Measurements from ENCODE around the gene HDLBP.
A peak's percentile ranks its signal among the peaks of the same experiment; 100 is the strongest.

The HDLBP gene

DNA sequence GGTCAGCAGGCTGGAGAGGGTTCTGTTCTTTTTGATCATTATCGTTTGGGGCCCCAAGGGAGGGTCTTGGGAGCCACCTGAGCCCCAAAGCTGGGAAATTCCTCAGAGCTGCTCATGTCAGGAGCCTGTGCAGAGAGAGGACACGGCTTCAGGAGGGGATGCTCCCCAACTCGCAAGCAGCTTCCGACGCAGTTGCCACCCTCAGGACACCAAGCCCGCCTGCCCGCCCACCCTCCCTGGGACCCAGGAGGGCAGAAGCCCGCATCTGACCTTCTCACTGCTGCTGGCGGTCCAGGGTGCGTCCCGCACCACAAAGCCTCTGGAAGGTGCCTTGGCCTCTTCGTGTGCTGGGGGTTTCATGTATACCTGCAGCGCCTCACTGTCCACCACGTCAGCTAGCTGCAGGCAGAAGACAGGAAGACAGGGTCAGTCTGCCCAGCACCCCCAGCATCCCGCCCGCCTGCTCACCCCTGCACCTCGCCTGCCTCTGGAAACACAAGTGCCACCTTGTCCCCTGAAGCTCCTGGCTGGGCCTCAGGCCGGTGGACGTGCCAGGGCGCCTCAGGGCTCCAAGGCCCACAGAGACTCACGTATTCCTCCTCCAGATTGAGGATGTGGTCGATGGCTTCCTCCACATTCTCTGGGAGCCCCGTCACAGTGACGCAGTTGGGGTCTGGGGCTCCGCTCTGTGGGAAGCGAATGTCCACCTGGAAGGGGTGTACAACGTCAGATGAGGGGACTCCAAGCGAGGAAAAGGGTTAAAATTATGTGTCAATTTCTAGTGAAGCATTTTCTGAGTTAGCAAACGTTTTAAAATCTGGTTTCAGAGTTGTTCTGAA is 85.7 kb downstream of the HDLBP start:
- no peak for DNase-seq

DNA sequence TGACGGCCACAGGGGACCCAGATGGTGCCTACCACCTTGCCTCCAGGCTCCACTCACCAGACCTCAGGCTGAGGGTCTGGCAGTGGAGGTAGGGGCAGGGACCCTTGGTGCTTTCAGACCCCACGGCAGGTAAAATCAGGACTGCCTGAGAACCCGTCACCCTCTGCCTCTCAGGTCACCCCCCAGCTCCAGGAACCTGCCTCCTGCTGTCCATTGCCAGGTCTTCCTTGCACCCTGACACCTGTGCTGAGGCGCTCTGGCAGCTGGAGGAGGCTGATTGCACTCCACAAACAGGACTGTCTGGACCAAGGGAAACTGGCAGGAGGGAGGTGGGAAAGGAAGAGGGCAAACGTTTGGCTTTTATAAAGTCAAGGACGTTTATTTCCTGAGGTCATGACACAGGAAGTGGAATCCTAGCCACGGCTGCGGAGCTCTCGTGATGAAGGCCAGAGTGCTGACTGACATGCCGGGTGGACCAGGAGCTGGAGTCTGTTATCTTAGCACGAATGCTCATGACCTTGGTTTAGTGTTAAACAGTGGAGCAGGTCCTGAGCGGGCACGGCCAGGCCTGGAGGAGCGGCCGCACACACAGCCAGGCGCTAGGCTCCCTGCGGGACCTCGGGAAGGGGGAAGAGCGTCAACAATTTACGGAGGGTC is 86.5 kb downstream of the HDLBP start:
- DNase-seq, result no peak

DNA sequence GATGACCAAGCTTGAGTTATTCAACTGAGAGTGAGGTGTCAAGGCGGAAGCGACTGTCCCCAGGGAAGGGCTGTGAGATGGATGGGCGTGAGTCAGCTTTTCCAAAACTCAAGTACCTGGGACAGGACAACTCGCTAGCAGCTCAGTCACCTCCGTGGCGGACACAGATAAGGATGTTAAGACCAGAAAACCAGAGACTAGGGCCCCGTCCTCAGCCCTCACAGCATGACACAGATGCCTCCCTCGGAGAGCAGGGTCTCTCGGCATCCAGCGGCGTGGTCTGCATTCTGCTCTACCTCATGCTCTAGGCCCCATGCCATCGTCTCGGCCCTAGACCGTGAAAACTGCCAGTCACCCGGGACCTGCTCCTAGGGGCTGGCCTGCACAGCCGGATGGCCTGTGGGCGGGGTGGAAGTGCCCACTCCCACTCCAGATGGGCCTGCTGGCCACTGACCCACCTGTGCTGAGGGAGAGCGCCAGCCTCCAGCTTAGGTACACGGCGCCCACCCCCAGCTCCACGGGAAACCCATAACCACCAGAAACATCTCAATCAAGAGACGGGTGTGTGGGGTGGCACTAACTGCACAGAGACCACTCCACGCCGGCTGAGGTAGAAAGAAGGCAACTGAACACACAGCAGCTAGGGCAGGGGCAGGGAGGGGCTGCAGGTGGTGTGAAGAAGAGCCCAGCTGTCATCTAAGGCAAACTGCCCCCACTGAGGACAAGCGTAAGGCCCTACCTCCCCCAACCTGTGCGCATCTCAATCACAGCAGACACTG is 87.2 kb downstream of the HDLBP start:
- DNase-seq, result no peak

DNA sequence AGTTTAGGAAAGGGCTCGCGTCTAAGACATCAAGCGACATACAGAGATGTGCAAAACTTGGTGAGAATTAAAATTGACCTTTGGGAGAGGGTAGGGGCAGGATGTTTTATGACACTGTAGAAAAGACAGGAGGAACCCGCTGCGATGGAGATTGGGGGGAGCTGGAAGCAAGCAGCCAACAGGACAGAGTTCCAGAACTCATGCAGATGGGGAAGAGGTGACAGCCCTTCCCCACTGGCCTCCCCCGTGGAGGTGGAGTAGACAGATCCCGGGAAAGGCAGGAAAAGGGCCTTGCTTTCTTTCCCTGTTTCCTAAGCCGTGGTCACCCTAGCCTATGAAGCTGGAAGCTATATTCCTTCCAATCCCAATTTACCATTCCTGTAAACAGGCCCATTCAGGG is 87.9 kb downstream of the HDLBP start:
- DNase-seq, result no peak

DNA sequence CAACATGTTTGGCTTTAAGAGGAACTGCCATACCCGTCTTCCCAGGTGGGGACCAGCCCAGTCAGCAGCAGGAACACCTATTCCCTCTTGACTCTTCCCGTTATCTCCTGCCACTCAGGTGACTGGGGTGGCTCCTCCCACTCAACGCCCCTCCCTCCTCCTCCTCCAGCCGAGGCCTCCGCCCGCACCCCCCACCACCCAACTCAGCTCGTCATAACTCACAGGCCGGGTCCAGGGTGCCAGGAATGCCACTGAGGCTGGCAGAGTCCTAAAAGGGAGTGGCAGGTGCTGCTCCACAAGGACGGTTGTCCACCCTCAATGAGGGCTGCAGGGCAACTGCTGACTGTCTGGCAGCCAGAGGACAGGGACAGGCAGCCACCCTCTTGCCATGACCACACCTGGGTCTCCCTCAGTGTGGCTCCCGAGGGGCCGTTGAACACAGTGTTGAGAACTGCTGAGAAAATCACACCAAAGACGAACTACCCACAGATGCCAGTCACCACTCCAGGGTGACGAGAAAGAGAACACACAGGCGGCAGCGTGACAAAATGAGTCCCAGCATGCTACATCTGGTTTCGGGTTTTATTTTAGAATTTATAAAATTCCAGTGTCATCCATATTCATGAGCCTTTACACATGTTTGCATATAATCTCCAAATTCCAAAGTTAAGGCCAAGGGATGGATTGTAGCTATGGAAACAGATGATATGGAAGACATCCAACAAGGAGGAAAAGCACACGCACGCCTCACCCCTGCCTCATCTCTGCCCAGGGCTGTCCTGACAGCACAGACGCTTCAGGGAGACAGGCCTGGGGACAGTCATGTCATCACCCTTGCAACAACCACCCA is 88.5 kb downstream of the HDLBP start:
- no peak for DNase-seq

DNA sequence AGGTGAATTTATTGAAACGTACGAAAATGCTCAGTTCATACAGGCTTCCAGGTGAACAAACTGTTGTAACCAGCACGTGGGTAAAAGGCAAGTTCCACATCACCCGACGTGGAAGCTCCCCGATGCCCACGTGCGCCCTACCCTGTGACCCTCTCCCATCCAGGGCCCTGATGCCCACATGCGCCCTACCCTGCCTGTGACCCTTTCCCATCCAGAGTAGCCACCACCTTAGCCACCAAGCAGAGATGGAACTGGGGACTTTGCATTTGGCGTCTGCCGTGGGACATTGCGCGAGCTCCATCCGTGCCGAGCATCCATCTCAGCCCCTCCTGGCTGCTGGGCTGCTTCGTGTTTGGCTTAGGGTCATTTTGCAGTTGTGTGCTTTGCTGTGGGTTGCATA is 89.5 kb downstream of the HDLBP start:
- no peak for DNase-seq

DNA sequence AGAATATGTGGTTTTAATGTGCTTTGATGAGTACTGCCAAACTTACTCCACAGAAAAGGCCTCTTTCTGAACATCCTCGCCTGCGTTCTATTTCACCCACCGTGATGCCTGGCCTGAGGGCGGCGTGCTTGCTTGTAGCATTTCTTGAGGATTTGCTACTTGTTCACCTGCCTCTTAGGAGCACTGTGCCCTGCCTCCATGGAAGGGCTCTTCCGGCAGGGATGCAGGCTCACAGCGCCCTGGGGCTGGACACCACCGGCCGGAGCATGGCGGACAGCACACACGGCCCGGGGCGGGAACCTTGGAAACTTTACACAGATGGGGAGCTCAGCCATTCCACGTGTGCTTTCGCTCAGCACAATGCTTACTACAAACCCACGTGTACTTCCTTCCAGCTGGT is 89.9 kb downstream of the HDLBP start:
- no peak for DNase-seq

DNA sequence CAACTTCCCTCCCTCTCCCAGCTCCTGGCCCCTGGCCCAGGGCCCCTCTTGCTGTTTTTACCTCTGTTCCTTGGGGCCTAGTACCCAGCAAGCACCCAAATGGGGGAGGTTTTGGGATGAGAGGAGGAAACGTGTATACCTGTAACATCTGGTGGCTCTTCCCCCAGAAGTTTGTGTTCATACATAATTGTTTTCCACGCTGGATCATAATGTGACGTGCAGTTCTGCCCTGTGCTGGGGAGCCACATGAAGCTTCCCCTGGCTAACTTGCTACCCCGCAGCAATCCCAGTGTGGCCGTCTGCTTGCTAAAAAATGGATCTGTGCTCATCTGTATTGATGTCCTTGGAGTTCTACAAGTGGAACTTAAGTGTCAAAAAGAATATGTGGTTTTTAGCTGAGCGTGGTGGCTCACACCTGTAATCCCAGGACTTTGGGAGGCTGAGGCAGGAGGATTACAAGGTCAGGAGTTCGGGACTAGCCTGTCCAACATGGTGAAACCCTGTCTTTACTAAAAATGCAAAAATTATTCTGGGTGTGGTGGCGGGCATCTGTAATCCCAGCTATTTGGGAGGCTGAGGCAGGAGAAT is 90.5 kb downstream of the HDLBP start:
- DNase-seq, result no peak

DNA sequence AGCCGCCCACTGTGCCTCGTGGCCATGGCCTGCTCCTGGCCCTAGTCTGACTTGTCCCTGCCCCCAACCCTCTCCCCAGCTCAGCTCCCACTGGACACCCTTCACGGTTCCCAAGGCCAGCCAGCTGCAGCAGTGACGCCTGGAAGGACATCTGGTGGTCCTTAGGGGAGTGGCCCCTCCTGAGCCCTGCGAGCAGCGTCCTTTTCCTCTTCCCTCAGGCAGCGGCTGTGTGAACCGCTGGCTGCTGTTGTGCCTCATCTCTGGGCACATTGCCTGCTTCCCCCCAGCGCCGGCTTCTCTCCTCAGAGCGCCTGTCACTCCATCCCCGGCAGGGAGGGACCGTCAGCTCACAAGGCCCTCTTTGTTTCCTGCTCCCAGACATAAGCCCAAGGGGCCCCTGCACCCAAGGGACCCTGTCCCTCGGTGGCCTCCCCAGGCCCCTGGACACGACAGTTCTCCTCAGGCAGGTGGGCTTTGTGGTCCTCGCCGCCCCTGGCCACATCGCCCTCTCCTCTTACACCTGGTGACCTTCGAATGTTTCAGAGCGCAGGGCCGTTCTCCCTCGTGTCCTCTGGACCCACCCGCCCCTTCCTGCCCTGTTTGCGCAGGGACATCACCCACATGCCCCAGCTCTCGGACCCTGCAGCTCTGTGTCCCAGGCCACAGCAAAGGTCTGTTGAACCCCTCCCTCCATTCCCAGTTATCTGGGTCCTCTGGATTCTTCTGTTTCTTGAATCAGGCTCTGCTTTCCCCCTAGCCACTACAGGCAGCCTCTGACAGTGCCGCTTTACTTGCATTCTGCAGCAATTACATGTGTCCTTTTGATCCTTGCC is 91.2 kb downstream of the HDLBP start:
- no peak for DNase-seq

DNA sequence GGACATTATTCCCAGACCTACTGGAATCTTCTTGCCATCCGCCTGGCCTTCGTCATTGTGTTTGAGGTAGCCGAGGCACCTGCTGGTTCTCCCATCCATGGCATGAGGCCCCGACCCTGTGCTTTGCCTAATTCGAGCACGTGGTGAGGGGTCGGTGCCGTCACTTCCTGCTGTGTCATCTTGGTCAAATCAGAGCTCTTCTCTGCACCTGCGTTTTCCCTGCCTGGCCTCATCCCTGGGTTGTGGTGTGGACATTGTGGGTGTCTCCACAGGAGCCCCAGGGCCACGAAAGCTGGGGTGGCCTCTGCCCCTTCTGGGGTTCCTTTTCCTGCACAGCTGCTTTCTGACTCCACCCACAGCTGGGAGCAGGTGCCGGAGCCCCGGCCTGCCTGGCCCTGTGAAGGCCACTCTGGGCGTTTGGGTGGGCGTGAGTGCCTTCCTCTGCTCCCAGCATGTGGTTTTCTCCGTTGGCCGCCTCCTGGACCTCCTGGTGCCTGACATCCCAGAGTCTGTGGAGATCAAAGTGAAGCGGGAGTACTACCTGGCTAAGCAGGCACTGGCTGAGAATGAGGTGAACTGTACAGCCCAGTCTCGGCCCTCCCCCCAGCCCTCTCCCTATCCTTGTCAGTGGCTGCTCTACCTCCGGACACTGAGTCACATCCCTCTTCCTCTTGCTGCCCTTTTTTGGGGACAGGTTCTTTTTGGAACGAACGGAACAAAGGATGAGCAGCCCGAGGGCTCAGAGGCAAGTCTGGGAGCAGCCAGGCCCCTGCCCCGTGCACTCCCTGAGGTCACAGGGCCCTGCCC is 92.1 kb downstream of the HDLBP start:
- DNase-seq, result no peak

DNA sequence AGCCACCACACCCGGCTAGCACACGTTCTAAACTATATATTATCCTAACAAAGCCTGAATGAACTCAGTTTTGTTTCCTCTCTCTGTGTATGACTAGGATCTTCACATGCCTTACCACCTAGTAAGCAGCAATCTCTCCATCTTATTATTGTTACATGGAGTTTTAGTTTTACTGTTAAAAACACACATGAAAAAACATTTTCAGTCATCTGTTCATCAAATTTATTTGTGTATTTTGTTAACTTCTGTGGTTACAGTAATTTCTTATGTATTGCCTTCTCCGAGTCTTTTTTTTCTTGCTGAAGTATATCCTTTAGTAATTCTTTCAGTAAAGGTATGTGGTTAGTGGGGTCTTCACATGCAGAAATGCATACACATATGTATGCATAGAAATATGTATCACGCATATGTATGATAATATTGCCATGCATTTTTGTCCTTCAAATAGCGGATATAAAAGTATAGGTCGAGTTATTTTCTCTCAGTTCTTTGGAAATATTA is 95.6 kb downstream of the HDLBP start:
- DNase-seq, result no peak

DNA sequence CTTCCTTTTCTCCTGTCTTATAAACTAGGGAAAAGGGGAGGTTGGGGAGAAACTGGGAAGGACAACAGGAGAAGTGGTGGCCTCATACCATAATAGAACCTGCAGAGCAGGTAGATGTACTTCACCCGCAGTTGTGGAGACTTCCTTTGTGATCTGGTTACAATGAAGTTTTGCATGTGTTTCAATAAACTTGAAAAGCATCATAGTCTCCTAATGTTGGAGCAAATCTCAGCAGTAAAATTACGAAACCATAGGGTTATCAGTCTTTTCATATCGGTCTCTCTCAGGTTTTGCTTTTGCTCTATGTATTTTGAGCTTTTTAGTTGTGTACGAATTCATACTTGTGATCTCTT is 96.5 kb downstream of the HDLBP start:
- DNase-seq, result no peak

DNA sequence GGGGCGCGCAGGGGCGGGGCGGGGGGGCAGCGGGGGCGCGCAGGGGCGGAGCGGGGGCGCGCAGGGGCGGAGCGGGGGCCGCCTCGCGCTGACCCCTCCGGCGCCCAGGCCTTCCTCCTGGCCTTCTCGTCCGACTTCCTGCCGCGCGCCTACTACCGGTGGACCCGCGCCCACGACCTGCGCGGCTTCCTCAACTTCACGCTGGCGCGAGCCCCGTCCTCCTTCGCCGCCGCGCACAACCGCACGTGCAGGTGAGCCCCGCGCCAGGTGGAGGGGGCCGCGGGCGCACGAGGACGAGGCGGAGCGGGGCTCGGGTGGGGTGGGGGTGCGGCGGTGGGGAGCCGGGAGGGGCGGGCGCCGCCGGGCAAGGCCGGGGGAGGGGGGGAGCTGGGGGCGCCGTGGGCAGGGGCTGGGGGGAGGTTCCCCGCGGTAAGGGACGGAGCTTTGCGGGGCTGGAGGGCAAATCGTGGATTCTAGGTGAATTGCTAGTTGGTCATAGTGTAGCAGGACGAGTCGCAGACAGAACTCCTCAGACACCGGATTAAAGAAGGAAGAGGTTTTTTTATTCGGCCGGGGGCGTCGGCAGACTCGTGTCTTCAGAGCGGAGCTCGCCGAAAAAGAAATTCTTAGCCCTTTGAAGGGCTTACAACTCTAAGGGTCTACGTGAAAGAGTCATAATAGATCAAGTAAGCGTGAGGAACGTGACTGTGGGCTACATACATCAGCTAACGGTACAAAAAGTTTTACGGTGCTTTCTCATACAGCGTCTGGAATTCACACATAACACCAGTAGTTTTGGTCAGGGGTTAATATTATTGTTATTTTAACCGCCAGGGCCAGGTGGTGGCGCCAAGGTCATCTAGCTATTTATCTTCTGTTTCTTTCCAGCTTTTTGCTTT is 97.1 kb downstream of the HDLBP start:
- peak; percentile 51 for DNase-seq

DNA sequence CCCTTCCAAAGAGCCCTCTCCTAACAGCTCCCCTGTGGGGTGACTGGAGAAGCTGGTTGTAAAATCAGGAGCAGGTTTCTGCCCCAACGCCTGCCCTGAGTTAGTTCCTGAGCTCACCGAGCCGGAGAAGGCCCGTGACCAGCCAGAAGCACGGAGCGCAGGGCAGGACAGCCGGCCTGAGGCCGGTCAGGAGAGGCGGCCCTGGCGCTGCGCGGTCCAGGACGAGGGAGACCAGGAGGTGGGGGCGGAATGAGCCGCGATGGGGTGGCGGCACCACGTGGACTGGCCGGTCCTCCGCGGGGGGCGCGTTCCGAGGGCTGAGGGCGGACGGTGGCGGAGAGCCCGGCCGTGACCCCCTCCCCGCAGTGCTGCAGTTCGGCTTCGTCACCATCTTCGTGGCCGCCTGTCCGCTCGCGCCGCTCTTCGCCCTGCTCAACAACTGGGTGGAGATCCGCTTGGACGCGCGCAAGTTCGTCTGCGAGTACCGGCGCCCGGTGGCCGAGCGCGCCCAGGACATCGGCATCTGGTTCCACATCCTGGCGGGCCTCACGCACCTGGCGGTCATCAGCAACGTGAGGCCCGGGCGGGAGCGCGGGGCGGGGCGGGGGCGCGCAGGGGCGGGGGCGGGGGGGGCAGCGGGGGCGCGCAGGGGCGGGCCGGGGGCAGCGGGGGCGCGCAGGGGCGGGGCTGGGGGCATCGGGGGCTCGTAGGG is 98.0 kb downstream of the HDLBP start:
- DNase-seq, result peak; percentile 90

DNA sequence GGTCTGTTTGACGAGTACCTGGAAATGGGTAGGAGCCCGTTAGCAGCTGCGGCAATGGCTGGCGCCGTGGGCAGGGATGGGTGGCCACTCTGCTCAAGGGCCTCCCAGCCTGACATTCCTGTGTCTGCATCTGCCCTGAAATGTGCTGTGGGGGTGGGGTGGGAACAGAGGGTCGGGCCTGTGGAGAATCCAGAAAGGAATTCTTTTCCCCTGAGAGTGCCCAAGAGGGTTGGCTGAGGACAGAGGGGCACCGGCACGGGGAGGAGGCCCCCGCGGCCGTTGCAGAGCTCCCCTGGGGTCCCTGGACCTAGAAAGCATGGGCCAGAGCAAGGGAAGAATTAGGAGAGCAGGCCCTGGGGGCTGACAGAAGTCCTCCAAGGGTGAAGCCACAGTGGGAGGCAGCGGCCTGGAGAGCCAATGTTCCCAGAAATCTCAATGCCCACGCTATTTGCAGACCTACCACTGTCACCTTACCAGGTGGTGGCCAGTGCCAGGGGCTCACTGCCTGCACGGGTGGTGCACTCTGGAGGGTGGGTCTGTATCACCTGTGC is 99.2 kb downstream of the HDLBP start:
- peak; percentile 38 for DNase-seq

DNA sequence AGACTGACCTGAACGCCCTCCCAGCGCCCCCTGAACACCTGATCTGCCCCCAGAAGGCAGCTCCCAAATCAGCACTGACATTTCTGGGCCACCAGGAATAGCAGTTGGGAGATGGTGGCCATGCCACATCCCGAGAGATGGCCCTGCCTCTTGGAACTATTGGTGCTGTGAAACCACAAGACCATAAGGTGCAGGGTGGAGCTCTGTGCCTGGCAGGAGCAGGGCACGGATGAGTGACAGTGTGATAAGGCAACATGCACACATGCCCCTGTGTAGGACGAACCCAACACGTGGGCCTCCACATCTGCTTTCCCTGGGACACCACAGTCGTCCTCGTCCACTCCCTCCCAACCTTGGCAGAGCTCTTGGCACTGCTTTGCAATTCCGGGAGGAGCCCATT is 100.1 kb downstream of the HDLBP start:
- DNase-seq, result no peak

DNA sequence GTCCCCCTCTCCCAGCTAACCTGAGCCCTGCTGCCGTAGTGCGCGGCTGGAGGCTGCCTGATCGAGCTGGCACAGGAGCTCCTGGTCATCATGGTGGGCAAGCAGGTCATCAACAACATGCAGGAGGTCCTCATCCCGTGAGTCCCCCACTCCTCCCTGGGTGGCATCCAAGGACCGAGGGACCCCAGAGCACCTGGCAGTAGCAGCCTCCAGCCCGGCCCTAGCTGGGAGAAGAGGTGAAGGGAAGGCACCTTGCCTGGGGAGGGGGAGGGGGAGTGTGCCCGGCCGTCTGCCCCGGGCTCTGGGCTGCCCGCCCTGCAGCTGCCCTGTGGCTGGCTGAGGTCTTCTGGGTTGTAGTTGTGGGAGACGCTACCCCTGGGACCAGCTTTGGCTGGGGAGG is 100.7 kb downstream of the HDLBP start:
- DNase-seq, result no peak

DNA sequence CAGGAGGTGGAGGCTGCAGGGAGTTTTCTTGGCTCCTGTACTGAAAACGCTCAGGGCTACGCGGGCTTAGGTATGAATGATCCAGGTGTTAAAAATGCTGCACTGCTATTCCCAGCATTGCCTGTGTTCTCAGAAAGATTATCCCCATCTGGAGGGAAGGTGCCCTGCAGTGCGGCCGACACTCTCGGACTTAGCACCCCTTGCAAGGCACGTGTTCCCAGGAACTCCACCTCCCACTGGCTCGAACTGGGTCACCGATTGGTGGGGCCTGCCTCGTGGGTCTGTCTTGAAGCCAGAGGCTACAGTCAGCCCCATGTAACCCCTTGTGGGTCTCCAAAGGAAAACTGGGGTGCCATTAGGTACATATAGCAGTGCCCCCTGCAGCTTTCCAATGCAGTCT is 101.3 kb downstream of the HDLBP start:
- no peak for DNase-seq

Data from right kidney (tissue), 1 donor.